Right renal pelvis (tissue), 4 donors: ENCODE data around the gene SYNJ2. TPM values are rescaled to one million over a fixed set of nuclear protein-coding genes. Genes with fewer than 3 reads are reported as not detected.
"Not testable (repeated sequence)": the region's sequence is repeated elsewhere in the genome, so short reads cannot be mapped to it uniquely, and the experiment has no call there.

Experiments used
- DNase-seq, 4 donors: peaks; one replicate each; pipeline ENCODE4 v3.0.0-alpha.2; 2013; ENCODE audit warnings: low read depth in 4 of 4, low spot score in 3 of 4, missing footprints in 1 of 4
- polyA plus RNA-seq, 4 donors: library from polyadenylated mRNA; unstranded; fragments of 120-200 nt; gene quantifications; one replicate each; pipeline ENCODE4 v1.2.1, GENCODE V29; 2013; ENCODE audit not compliant: insufficient read length in 4 of 4

The SYNJ2 gene, protein sequence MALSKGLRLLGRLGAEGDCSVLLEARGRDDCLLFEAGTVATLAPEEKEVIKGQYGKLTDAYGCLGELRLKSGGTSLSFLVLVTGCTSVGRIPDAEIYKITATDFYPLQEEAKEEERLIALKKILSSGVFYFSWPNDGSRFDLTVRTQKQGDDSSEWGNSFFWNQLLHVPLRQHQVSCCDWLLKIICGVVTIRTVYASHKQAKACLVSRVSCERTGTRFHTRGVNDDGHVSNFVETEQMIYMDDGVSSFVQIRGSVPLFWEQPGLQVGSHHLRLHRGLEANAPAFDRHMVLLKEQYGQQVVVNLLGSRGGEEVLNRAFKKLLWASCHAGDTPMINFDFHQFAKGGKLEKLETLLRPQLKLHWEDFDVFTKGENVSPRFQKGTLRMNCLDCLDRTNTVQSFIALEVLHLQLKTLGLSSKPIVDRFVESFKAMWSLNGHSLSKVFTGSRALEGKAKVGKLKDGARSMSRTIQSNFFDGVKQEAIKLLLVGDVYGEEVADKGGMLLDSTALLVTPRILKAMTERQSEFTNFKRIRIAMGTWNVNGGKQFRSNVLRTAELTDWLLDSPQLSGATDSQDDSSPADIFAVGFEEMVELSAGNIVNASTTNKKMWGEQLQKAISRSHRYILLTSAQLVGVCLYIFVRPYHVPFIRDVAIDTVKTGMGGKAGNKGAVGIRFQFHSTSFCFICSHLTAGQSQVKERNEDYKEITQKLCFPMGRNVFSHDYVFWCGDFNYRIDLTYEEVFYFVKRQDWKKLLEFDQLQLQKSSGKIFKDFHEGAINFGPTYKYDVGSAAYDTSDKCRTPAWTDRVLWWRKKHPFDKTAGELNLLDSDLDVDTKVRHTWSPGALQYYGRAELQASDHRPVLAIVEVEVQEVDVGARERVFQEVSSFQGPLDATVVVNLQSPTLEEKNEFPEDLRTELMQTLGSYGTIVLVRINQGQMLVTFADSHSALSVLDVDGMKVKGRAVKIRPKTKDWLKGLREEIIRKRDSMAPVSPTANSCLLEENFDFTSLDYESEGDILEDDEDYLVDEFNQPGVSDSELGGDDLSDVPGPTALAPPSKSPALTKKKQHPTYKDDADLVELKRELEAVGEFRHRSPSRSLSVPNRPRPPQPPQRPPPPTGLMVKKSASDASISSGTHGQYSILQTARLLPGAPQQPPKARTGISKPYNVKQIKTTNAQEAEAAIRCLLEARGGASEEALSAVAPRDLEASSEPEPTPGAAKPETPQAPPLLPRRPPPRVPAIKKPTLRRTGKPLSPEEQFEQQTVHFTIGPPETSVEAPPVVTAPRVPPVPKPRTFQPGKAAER (N-terminal part only)
- 10 to 100 TPM; 10.2 to 13.0 (median 10.6) TPM for polyA plus RNA-seq

DNA sequence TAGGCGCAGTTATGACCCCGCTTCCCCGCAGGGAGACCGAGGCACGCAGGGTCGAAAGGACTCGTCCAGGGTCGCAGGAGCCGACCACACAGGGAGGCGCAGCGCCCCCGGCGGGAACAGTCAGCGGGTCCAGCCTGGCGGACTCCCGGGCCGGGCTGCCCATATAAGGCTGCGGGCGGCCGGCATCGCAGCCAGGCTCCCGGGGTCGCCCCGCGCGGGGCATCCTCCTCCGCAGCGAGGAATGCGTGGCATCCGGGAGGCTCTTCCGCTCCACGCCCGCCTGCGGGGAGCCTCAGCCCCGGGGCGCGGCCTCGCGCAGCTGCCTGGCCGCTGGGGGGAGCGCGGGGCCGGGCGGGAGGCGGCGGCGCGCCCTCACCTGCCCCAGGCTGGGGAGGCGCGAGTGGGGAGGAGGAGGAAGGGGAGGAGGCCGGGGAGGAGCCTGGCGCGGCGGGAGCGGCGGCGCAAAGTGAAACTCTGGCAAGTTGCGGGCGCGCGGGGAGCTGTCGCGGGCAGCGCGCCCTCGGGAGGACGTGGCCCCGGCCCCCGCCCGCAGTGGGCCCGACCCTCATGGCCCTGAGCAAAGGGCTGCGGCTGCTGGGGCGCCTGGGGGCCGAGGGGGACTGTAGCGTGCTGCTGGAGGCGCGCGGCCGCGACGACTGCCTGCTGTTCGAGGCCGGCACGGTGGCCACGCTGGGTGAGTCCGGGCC lies at the start of gene SYNJ2:
TSS of gene SYNJ2 (plus strand) at position 469 of the 707 bp plus-strand sequence. CDS start at position 568, 99 bp downstream.
- peak in 2 of 4 donors; percentile 45 to 56 for DNase-seq

DNA sequence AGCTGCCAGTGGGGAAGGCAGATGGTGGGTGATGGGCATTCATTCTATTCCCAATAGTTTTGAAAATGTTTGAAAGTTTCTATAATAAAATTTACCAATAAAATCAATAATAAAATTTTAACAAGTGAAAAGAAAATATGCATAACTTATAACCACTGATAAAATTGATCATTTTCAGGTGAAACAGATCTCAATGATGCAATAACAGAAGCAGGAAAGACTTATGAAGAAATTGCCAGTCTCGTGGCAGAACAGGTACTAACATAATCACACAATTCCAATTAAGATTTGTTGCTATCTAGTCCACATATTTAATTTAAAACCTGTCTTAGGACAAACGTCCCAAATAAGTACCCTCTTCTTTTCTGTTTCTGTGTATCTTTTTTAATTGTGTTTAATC lies 45.9 kb upstream of the SYNJ2 start:
- no peak for DNase-seq

DNA sequence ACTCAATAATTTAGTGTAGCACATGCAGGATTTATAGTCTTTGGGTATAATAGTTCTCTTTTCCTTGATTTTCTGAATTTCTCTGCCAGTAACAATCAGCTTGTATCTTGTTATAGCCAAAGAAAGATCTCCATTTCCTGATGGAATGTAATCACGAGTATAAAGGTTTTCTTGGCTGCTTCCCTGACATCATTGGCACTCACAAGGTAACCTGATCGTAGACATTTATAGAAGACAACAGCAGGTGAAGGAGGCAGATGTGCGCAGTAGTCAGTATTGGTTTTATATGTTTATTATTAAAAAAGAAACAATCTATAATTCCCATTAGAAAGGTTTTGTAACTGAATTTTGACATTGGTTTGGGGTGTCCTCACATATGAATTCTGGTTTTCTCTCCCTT lies 44.3 kb upstream of the SYNJ2 start:
- no peak for DNase-seq

DNA sequence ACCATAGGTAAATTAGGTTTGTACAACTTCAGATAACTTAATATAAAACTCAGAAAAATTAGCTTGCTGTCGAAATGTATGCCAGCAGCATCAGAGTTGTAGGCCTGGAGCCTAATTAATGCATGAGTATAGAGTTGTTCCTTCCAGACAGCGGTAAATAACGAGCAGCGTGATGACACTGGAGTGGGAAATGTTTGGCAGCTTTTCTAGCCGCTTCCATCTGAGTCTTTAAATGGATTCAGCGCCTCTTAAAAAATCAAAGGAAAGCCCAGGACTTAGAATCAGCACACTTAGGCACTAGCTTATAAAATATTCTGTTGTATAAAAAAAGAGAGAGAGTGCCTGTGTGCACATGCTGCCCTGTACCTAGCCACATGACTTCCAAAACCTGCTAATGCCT lies 43.7 kb upstream of the SYNJ2 start:
- no peak for DNase-seq

DNA sequence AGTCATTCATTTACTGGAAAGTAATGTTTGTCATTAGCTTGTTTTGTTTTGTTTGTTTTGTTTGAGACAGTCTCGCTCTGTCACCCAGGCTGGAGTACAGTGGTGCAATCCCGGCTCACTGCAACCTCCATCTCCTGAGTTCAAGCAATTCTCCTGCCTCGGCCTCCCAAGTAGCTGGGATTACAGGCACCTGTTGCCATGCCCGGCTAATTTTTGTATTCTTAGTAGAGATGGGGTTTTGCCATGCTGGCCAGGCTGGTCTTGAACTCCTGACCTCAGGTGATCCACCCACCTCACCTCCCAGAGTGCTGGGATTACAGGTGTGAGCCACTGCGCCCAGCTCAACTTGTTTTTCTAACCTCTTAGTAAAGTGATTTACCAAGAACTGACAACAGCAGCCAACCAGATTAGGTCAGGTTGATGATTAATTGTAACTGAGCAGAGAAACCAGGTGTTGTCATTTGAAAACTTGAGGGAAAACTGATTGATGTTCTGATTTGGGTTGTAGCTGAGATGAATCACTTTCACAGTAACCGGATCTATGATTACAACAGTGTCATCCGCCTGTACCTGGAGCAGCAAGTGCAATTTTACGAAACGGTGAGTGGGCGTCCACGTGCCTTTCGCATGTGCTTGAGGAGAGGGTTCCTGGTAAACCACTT lies 41.2 kb upstream of the SYNJ2 start:
- DNase-seq, result not testable (repeated sequence)

DNA sequence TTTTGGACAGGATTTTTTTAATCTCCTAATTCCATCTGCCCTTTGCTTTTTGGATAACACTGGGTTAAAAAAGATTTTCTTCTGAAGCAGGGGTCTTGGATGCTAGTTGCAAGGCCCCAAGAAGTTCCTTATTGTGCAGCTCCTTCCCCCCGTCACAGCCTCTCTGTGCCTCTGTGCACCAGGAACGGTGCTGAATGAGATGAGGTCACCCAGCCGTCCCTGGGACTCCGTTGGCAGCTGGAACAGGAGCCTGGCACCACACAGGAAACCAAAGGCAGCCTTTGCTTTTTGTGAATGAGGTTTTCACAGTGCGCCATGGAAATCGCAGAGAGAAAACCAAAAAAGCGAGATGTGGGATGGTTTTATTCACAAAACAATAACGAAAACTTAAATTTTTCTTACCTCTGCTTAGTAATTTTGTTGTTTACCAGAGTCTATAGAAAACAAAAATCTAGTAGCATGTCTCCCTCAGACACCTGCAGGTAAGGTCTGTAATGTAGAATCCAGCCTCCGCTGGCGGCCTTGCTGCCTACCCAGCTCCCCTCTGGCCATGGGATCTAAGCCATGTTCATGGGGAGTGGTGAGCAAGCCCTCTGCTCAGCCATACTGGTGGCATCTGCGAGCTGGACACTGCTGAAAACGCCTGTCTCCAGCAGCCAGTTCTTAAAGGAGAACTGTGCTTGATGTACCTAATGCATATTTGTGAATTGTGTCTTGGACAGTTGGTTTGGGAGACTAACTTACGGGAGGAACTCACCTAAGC lies 40.4 kb upstream of the SYNJ2 start:
- no peak for DNase-seq

DNA sequence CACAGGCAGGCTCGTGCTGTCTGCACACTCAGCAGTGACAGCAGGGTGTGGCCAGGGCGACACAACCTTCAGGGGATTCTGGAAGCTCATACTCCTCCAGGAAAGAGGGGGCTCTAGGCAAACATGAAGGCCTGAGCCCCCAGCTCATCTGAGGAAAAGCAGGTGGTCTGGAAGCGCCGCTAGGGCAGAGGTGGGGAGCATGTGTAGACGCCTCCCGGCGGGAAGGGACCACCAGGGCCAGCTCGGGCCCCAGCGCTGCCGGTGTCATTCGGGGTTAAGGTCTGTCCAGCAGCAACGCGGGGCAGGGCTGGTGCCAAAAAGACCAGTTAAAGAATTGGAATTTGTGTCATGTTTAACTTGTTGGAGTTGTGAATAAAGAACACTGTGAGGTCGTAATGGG lies 39.3 kb upstream of the SYNJ2 start:
- DNase-seq, result no peak

DNA sequence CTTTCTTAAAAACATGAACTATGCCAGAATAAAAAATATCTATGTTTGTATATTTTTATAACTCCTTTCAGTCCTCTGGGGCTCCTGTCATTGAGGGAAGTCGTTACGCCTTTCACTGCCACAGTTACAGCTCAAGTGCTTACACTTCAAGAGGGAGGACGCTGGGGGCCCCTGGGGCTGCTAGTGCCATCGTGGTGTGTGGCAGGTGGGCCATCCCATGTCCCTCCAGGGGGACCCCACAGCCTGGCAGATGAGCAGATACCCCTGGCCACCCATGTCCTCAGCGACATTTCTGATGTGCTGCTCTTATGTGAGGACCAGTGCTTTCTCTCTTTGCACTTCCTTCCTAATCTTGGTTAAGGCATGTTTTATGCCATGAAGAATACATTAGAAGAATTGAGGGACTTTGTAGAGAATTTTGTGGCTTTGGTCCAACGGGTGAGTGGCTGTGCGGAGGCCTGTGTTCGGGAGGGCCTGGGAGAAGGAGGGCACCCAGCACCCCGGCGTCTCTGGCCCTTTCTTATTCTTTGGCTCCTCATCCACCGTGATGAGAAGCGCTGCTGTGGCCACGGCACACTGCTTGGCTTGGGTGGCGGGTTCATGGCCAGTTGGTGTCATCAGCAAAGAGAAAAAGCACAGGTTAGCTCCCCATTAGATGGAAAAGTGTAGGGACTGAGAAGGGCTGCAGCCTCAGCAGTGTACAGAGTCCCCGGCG lies 38.3 kb upstream of the SYNJ2 start:
- DNase-seq, result no peak

DNA sequence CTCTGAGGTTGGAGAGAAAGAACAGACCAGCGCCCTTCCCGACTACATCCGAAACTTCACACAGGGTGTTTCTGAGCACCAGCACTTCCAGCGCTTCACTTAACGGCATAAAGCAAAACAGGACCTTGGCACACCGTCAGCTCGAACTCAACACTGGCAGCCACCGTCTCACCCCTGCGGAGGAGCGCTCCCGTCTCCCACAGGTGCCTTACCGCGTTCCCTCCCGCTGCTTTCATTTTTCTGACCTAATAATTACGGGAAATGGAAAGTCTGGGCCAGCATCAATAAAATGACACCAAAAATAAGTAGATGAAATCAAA lies 37.7 kb upstream of the SYNJ2 start:
- DNase-seq, result no peak

DNA sequence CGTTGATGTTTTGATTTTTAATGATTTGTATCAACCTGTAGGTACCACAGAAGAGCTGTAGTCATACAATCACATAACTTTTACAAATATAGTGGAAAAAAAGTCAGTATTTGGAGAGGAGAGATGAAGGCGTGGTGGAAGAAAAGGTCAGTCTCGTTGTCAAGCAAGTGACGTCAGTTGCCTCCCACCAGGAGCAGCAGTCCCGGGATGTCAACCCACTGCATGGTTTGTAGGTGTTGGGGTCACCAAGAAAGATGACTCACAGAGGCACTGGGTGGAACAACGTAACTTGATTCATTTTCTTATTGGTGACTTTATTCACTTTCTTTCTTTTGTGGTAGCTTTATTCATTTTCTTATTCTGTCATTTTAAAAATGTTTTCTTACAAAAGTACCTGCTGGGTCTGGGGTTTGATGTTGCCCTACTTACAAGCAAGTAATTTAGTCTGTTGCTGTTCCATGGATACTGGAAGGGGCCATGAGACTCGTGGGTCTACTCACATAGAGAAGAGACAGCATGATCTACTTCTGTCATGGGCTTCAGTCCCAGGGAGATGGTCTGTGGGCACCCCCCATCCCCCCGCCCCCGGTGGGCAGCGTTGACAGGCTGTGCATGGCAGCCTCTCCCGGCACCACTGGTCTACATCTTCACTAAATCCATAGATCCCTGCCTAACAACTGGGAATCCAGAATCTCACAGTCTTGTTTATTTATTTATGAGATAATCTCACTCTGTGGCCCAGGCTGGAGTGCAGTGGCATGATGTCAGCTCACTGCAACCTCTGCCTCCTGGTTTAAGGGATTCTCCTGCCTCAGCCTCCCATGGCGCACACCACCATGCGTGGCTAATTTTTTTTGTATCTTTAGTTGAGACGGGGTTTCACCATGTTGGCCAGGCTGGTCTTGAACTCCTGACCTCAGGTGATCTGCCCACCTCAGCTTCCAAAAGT lies 36.4 kb upstream of the SYNJ2 start:
- DNase-seq, result no peak

DNA sequence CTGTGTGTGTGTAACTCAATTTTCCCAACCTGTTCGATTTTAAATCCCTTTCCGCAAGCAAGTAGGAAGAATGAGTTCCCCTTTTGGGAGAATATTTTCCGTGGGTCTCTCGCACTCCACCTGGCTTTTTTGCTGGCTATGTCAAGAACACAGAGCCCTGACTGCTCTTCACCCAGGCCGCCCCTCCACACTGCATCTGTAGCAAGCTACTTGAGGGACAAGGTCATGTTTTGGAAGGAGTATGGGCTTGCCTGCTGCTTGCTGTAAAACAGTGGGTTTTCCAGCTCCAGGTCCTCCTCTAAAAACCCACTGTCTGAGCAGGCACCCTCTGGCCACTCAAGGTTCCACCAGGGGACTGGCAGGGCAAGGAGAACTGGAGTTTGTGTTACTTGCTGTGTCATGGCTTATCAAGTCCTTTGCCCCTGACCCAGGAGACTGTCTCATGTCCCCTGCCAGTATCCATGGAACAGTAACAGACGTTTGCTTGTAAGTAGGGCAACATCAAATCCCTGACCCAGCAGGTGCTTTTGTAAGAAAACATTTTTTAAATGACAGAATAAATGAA lies 35.5 kb upstream of the SYNJ2 start:
- no peak for DNase-seq

DNA sequence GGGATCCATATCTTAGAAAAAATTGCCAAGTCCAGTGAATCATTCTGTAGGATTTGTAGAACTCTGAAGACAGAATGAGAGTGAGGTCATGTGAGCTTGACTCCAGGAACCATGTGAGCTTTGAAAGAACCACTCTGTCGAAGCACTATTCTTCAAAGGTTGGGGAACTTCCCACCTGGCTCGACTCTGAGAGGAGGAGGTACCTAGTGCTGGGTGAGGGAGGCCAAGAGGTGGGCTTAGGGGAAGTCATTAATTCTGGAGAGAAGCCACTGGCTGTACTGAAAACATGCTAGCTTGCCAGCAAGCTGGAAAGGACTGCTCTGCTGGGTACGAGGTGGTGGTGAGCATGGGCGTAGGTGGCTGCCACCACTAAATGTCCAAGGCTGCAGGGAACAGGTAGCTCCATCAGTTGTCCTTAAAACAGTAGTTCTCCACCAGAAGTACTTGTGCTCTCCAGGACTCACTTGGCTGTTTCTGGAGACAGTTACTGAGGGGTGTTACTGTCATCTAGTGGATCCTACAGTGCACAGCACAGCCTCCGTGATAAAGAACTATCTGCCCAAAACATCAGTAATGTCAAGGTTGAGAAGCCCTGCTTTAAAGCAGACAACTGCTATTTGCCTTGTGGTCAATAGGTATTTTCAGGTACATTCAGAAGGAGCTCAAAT lies 34.7 kb upstream of the SYNJ2 start:
- no peak for DNase-seq

DNA sequence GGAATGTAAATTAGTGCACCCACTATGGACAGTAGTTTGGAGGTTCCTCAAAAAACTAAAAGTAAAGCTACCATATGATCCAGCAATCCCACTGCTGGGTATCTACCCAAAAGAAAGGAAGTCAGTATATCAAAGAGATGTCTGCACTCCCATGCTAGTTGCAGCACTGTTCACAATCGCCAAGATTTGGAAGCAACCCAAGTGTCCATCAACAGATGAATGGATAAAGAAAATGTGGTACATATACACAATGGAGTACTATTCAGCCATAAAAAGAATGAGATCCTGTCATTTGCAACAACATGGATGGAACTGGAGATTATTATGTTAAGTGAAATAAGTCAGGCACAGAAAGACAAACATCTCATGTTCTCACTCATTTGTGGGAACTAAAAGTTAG lies 30.8 kb upstream of the SYNJ2 start:
- not testable (repeated sequence) for DNase-seq

DNA sequence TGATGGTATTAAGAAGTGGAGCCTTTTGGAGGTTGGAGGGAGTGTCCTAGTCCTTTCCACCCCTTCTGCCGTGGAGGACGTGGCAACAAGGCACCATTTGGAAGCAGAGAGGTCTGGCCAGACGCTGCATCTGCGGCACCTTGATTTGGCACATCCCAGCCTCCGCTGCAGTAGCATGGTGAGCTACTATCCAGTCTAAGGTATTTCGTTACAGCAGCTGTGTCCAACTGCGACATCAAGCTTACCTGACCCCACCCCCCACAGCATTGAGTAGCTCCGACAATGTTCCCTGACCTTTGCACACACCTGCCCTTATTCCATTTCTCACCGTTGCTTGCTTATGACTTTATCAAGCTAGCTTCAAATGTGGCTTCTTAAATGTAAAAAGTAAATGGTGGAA lies 29.8 kb upstream of the SYNJ2 start:
- no peak for DNase-seq

DNA sequence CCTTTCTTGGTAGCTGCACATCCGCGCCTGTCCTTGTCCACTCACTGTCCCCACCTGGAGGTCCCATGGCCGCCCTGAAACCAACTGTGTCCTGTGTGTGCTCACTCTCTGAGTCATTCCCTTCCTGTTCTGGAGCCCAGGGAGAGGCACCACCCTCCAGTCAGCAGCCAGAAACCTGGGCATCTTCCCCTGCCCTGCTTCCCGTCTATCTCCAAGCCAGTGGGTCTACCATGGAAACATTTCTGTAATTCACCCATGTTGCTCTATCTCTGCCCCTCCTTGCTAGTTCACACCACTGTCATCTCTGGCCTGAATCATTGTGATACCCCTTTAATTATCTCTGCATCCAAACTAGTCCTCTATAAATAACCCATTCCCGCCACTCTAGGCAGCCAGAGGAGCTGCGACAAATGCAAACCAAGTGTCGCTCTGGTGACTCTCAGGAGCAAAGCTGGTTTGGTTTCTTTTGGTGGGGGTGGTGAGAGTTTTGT lies 28.8 kb upstream of the SYNJ2 start:
- DNase-seq, result no peak

DNA sequence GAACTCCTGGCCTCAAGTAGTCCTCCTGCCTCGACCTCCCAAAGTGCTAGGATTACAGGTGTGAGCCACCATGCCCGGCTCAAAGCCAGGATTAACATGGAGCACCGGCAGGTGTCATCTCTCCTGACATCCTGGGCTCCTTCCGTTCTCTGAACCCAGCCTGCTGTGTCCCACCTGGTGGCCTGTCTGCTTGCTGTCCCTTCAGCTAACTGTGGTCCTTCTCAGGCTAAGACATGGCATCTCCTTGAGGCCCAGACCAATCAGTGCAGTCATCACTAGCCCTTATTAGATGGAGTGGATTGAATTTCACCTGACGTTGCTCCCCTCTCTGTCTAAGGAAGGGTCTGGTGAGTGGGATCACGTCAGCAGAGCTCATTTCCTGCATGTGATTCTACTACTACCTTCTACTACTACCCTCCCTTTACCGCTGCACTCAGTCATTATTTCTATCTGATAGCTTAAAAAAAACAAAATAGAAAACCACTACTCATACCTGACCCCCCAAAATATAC lies 28.0 kb upstream of the SYNJ2 start:
- DNase-seq, result no peak
